GM21423 (cell line): ENCODE data around the gene IP6K3.

Experiments used
- ATAC-seq: cut with Tn5 transposase; IDR thresholded peaks from one replicate; pipeline ENCODE4 v1.9.1; 2021; ENCODE audit warnings: mild to moderate bottlenecking, moderate library complexity; ENCODE audit not compliant: unreplicated experiment

The IP6K3 gene

GRCh38 chr6:33778444-33779121 lies 31.9 kb upstream of the IP6K3 start:
- ATAC-seq, result no peak

DNA sequence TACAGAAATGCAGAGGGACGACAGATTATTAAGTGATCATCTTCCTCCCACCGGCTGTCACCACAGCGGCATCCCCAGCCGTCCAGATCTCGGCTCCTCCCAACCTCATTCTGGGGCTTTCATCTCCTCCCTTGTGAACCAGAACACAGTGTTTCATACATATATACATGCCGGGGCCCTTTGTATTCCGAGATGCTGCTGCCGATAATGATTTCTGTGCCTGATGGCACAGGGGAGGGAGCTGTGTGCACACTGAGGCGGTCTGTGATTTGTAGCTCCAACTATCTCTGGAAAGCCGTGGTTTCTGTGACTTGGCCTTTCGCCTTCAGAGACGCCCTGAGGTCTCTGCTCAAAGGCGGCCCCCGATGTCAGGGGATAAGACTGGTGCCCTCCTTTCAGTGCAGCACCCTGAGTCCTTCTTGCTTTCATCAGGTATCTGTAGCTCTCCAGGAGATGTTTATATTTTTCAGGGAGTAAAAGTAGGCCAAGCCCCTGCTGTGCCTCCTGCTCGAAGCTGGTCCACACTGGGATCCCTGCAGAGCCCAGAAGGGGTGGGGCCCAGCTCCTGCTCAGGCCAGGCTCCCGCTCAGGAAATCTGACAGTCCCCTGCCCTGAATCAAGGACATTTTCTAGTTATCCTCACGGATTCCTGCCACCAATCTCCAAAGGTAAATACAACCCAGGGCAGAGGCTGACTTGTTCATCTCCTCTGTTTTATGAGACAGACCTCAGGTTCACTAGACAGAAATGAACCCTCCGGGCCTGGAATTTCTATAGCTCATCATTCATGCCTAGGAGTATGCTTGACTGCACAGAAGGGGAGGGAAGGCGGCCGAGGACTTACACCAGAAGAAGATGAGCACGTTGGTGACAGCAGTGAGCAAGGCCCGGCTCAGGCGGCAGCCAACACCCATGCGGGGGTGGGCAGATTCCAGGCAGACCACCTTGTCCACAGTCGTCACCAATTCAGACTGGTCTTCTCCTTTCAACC lies 31.0 kb upstream of the IP6K3 start:
- ATAC-seq, result no peak

- ATAC-seq, result no peak
These were observed 30.1 kb upstream of the IP6K3 start for GRCh38 chr6:33776764-33777163.

GRCh38 chr6:33776186-33776585 lies 29.5 kb upstream of the IP6K3 start:
- no peak for ATAC-seq

- ATAC-seq, result no peak
These were observed 28.1 kb upstream of the IP6K3 start for GRCh38 chr6:33774774-33775173.

GRCh38 chr6:33772902-33773472 lies 26.3 kb upstream of the IP6K3 start:
- no peak for ATAC-seq

DNA sequence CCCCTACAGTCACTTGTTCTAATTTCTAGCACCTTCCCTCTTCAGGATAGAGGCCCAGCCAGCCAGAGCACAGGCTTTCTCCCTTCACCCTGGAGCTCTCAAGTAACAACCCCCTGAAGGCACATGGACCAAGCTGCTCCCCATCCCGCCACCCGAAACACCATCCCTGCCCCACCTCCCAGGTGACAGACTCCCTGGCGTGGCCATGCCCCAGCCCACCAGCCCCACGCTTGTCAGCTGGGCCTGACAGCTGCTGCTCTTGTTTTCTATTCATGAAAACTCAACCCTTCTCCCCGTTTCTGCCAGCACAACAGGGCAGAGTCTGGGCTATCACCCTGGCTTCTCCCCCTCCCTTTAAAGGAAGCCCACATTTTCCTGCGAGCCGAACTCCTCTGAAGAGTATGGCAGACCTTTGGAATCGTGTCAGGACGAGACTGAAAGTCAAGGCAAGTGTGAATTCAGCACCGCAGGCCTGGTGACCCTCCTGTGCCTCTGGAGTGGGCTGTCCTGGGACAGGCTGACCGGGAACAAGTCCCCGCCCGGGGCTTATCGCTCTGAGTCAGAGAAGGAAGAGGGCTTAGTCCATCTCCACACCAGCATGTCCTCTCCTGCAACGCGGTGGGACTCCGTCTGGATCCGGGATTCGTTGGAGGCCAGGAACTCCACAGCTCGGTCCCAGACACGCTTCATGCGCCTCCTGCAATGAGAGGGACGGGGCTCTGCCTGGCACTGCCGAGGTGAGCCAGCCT lies 25.6 kb upstream of the IP6K3 start:
- no peak for ATAC-seq

GRCh38 chr6:33771146-33772081 lies 24.7 kb upstream of the IP6K3 start:
- no peak for ATAC-seq

GRCh38 chr6:33770833-33771145 lies 24.1 kb upstream of the IP6K3 start:
- ATAC-seq, result no peak

DNA sequence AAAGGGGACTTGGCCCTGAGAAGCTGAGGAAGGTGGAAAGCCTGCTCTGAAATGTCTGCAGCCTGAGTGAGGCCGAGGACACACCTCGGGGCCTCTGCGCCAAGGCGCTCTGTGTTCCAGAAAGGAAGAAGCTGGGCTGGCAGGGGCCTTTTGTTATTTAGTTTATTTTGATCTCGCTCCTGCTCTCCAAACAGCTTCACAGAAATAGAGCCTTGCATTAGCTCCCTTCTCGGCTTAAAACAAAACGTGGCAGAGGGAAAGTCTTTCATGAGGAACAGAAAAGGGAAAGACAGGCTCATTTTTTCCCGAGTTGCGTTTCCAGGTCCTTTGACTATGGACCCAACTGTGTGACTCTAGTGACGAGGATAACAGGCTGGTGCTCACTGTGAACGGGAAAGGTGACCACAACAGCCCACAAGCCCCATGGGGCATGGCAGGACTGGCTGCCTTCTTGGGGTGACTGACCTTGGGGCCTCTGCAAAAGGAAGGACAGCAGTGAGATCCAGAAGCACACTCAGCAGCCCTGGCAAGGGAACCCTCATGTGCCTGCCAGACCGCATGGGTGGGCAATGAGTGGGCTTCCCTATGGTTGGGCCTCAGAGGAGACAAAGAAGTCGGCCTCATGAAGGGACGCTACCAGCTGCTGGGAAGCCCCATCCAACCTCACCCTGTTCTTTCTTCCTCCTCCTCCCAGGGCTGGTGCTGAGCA lies 23.6 kb upstream of the IP6K3 start:
- no peak for ATAC-seq

- ATAC-seq, result no peak
These were observed 22.6 kb upstream of the IP6K3 start for GRCh38 chr6:33769248-33769821.

- peak; percentile 53 for ATAC-seq
These were observed 22.0 kb upstream of the IP6K3 start for GRCh38 chr6:33768644-33769120.

DNA sequence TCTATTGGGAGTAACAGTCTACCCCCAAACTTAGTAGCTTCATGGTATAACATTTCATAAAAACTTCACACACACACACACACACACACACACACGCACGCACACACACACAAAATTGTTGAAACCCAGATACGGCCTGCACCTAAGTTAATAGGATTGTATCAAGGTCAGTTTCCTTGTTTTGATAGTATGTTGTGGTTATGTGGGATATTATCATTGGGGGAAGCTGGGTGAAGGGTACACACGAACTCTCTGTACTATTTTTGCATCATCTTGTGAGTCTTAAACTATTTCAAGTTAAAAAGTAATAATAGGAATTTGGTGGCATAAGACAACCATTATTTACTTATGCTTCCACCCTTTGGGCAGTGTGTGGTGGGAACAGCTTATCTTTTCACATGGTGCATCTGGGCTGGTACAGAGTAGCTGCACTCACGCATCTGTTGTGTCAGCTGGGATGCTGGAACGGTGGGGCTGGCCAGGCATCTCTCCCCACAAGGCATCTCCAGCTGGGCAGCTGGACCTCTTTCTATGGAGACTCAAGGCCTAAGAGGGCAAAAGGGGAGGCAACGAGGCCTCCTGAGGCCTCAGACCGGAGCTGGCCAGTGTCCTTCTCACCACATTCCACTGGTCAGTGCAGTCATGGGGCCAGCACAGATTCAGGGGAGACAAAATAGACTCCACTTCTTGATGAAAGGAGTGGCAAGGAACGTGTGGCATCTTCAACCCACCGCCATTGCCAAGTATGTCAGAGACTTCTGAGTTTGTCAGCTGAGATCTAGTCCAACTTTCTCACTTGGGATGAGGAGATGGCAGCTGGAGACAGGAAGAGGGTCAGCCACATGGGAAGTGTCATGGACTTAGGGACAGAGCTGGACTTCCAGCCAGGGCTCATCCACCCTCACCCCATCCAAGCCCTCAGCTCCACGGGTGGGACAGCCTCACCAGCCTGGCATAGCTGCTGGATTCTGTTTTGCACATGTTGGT lies 20.5 kb upstream of the IP6K3 start:
- ATAC-seq, result no peak

DNA sequence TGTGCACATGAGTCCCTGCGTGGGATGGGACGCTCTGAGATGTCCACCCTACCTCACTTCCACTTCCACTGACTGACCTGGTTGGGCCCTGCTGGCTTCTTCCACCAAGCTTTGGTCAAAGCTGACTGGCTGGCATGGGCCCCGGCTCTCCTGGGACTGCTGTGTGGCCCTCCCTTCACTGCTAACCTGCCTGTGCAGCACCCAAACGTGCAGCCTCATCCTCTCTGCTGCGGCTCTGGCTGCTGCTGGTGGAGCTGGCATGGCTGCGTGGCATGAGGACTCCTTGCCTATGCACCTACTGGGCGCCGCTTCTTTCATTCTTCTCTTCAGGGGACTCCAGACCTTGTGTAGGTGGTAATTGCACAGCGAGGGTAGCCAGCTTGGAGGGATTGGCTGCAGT lies 18.7 kb upstream of the IP6K3 start:
- no peak for ATAC-seq

DNA sequence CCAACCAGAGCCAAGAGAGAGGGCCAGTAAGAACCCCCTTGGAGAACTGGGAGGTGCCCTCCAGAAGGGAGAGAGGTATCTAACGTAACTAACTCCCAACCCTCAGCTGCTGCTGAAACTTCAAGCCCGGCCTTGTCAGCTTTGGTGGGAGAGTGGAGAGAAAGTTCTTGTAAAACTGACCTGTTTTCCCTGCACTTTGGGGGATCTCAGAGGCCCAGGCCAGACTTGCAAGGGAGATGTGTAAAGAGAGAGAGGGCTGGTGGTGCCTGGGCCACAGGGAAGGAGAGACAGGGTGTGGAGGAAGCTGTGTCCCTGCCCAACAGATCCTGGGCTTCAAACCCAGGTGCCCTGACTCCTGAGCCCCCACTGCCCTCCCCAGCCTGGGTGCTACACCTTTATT lies 17.3 kb upstream of the IP6K3 start:
- no peak for ATAC-seq

- no peak for ATAC-seq
These were observed 16.8 kb upstream of the IP6K3 start for GRCh38 chr6:33763483-33763882.

- no peak for ATAC-seq
These were observed 16.0 kb upstream of the IP6K3 start for GRCh38 chr6:33762713-33763112.
